HG02884 (cell line): ENCODE measurements around the gene GTF3C5.
"Not testable (repeated sequence)": the region's sequence is repeated elsewhere in the genome, so short reads cannot be mapped to it uniquely, and the experiment has no call there.

Experiments
- ATAC-seq: cut with Tn5 transposase; IDR thresholded peaks from one replicate; pipeline ENCODE4 v1.9.1; 2021; ENCODE audit warnings: mild to moderate bottlenecking, moderate library complexity; ENCODE audit not compliant: unreplicated experiment

Gene GTF3C5

GRCh38 chr9:133030317-133031129 lies at the start of gene GTF3C5:
GTF3C5 (plus strand) TSS chr9:133030997; CDS start chr9:133031012, 15 bp downstream.
- peak; percentile 95 for ATAC-seq

- ATAC-seq: no peak
Measured at GRCh38 chr9:132982458-132982857, 48.3 kb upstream of the GTF3C5 start.

DNA sequence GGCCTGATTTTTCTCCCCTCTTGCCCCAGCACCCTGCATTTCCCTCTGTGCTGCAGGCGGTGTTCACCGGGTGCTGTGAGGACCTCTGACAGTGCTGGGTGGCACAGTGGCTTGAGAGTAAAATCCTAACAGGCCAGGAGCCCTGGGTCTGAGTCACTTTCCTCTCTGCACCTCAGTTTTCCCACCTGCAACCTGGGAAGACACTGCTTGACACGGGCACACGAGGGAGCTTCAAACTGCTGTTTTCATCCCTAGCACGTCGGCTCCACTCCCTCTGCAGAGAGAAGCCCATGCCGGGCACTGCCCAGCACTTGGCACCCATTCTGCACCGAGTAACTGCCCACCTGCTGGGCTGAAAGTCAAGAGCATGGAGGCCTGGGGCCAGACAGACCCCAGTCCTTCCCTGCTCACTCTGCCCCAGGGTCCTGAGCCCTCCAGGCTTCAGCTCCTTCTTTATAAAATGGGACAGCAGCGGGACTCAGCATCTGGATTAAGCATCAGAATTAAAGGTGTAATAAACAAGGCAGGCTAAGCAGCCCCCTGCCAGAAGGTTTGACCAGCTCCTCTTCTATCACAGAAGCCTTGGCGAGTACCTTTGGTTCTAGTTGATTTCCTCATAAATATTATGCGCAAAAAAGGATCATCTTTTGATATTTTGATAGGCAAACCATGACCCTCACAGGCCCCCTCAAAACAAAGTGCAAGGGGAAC lies 47.2 kb upstream of the GTF3C5 start:
- ATAC-seq: no peak

DNA sequence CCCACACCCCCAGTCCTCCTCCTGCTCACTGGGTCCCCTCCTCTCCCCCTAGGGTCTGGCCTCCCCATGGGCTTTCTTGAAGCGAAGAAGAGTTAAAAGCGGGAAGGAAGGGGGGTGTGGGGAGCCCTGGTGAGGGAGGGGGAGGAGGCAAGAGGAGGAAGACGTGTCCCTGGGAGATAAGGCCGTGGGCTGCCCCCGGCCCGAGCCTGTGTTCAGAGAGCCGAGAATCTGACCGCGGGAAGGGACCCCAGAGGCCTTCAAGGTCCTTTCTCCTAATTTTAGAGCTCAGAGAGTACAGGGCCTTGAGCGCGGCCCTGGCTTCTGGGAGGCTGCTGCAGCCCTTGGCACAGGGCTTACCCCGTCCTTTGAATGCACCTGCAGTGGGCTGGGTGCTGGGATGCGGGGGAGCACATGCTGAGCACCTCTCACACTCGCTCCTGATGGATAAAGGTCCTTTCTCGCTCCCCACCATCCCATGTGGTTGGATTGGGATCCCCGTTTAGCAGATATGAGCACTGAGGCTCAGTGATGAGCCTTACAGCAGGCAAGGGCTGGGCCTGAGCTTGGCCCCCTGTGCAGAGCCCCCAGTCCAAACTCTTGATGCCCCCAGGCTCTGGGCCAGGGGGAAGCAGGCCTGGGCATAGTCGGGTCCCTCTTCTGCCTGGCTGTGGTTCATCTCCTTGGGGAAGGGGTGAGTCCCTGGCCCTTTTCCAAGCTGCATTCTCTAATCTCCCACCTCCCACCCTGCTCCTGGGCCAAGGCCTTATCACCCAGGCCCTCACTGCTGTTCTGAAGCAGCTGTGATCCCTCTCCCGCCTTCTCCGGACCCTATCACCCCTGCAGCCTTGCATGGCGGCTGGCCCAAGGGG lies 46.4 kb upstream of the GTF3C5 start:
- no peak for ATAC-seq

- ATAC-seq: no peak
Measured at GRCh38 chr9:132985071-132985350, 45.8 kb upstream of the GTF3C5 start.

DNA sequence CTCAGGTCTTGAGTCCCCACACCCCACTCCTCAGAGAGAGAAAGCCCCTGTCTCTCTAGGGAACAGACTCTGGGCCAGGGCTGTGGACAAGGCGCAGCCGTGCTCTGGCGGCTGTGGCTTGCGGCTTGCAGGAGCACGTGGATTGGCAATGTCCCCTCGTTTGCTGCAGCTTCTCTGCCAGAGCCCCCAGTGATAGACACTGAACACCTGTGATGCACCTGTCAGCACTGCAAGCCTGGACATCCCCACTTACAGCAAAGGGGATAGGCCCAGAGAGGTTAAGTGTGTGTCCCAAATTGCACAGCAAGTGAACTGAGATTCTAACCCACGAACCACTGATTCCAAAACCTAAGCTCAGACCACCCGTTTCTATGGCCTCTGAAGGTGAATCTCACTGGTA lies 45.3 kb upstream of the GTF3C5 start:
- ATAC-seq: no peak

DNA sequence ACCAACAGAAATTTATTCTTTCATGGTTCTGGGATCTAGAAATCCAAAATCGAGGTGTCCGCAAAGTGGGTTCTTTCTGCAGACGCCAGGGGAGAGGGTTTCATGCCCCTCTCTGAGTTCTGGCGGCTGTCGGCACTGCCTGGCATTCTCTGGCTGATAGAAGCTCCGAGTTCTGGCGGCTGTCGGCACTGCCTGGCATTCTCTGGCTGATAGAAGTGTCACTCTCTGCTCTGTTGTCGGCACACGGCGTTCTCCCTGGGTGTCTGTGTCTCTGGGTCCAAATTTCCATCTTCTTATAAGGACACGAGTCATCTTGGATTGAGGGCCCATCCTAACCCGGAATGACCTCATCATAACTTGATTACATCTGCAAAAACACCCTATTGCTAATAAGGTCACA lies 44.7 kb upstream of the GTF3C5 start:
- no peak for ATAC-seq

DNA sequence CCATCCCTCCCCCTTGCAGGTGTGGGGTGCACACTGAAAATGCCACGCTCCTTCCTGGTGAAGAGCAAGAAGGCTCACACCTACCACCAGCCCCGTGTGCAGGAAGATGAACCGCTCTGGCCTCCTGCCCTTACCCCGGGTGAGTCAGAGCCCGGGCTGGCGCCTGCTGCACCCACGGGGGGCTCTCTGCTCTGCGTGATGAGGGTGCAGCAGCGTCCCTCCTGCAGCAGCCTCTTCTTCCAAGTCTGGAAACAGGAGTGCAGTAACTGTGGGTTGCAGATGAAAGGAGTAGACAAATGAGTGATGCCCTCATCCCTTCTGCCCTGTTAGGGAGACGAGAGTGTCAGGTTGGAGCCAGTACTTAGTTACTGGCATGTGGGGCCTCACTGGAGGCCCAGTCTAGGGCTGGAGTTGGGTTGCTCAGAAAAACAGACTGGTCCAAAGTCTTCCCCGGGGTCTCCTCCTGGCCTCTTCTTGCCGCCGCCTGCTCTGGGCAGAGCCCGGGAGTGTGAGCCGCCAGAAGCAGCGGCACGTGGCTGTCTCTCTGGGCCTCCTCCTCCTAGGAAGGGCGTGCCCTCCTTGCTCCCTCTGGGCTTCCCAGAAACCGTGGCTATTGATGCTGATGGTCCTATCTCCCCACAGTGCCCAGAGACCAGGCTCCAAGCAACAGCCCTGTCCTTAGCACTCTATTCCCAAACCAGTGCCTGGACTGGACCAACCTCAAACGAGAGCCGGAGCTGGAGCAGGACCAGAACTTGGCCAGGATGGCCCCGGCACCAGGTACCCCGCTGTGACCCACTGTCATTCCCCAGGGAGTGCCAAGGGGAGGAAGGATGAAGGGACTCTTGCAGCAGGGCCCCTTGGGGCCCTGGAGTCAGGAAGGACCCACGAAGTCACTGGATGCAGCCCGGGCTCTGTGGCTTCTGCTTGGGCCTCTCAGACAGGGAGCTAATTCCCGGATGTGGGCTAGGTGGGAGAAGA lies 43.9 kb upstream of the GTF3C5 start:
- no peak for ATAC-seq

DNA sequence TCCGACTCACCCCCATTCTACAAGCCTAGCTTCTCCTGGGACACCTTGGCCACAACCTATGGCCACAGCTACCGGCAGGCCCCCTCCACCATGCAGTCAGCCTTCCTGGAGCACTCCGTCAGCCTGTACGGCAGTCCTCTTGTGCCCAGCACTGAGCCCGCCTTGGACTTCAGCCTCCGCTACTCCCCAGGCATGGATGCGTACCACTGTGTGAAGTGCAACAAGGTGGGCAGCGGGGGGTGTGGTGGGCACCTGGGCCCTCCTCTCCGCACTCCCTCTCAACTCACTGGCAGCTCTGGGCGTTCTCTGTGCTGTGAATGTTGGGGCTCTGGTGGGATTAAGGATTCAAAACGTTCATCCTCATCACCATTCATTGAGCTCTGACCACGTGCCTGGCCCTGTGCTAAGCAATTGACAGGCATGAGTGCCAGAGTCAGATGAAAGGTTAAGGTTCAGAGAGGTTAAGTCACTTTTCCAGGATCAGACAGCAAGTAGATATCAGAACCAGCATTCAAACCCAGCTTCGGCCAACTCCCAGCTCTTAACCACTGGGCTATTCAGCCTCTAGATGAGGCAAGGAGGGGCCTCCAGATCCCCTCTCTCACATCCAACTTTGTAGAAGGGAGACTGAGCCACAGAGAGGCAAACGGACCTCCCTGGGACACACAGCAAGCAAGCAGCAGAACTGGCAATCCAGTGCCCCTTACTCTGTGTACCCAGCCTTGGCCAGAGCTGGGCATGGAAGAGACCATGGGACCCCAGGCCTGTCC lies 42.4 kb upstream of the GTF3C5 start:
- ATAC-seq: no peak

- ATAC-seq: no peak
Measured at GRCh38 chr9:132989014-132989310, 41.8 kb upstream of the GTF3C5 start.

DNA sequence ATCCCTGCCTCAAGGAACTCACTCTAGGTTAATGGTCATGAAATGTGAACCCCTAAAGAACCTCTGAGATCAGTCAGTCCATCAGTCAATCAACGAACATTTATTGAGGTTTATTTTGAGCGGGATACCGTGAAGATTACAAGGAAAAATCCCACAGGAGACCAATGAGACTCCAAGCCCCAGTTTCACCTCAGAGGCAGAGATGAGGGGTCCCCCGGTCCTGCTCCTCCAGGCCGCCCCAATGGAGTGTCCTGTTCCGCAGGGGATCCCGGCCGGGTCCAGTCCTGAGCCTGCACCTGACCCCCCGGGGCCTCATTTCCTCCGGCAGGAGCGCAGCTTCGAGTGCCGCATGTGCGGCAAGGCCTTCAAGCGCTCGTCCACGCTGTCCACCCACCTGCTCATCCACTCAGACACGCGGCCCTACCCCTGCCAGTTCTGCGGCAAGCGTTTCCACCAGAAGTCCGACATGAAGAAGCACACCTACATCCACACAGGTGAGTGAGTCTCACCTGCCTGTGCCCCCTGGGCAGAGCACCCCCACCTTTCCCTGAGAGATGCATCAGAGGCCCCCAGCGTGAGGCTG lies 41.3 kb upstream of the GTF3C5 start:
- no peak for ATAC-seq

- not testable (repeated sequence) for ATAC-seq
Measured at GRCh38 chr9:132989998-132990557, 40.7 kb upstream of the GTF3C5 start.

- no peak for ATAC-seq
Measured at GRCh38 chr9:132990781-132991180, 40.0 kb upstream of the GTF3C5 start.

- no peak for ATAC-seq
Measured at GRCh38 chr9:132991351-132992300, 39.2 kb upstream of the GTF3C5 start.

GRCh38 chr9:132993511-132993939 lies 37.3 kb upstream of the GTF3C5 start:
- no peak for ATAC-seq

- no peak for ATAC-seq
Measured at GRCh38 chr9:132994410-132995120, 36.2 kb upstream of the GTF3C5 start.

- no peak for ATAC-seq
Measured at GRCh38 chr9:132995121-132995420, 35.7 kb upstream of the GTF3C5 start.

DNA sequence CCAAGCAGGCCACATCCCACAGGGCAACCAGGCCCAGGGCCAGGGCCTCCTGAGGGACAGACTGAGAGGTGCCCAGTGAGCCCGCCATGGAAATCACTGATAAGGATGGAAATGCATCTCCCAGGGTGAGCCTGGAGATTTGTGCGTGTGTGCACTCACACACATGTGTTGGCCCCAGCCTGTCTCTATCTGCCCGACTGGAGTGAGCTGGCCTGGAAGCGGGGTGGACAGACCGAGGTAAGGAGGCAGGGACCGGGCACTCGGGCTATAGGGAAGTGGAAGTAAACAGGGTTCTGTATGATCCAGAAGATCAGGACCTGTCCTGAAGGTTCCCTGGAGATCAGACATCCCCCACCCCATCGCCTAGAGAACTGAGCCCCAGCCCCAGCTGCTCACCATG lies 34.9 kb upstream of the GTF3C5 start:
- no peak for ATAC-seq
